Stimulated activated CD8-positive, alpha-beta memory T cell treated with anti-CD3 and anti-CD28 coated beads, Interleukin-7, amount 100 ng/mL, for 24 hours (primary cell): ENCODE results near the gene AIFM3.

Experiments
- DNase-seq: peaks from one replicate; pipeline ENCODE4 v3.0.0-alpha.2; 2020; ENCODE audit warnings: low read depth

Gene AIFM3

GRCh38 chr22:21028277-21029251, 61.5 kb downstream of the AIFM3 start:
- no peak for DNase-seq

GRCh38 chr22:21029486-21030025, 62.5 kb downstream of the AIFM3 start:
- no peak for DNase-seq

- DNase-seq, result no peak
Observed at GRCh38 chr22:21030032-21030431, 63.0 kb downstream of the AIFM3 start.
